ENCODE data around the gene INTS14. TPM values are rescaled to one million over a fixed set of nuclear protein-coding genes. Genes with fewer than 3 reads are reported as not detected.

Gene INTS14
- total and polyA plus RNA-seq, 2 of the 8 experiments (the other 6 are each of a cell fraction or from before 2014, with no cell fraction given): 33.1 to 33.7 TPM

DNA sequence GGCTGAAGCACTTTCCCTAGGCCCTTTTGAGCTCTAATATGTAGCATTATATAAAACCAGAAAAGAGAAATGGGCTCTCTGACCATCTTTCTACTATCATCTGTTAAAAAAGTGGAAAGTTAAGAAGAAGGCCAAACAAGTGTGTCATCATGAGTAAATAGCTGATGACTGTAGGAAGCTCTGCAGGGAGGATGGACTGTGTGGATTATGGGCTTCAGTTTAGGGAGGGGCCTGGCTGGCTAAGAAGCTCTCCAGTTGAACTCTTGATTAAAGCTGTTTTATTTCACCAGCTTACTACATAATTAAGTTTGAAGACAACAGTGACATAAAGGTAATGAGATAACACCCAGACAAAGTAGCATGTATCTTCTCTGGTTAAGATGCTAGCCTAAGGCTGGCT, 30.6 kb downstream of the INTS14 start (continued):
- TF ChIP-seq MAX (IDR thresholded peaks at IDR 0.05): no peak
- no peak for TF ChIP-seq KDM5A (IDR thresholded peaks at IDR 0.05; ENCODE audit: low read length)
- TF ChIP-seq SP2 (IDR thresholded peaks at IDR 0.05; ENCODE audit: low read length): no peak
- TF ChIP-seq POLR2A (IDR thresholded peaks at IDR 0.05; ENCODE audit: control extremely low read depth in 1 of 2, low read depth in 2 of 2, low read length in 2 of 2): no peak
- TF ChIP-seq TEAD4 (IDR thresholded peaks at IDR 0.05; ENCODE audit: low read depth, low read length): no peak
